GM21576 (cell line): Measurements from ENCODE around the gene FOXI2.

Experiments
- ATAC-seq: cut with Tn5 transposase; IDR thresholded peaks from one replicate; pipeline ENCODE4 v1.9.1; 2021; ENCODE audit warnings: mild to moderate bottlenecking, moderate library complexity; ENCODE audit not compliant: unreplicated experiment

The FOXI2 gene

DNA sequence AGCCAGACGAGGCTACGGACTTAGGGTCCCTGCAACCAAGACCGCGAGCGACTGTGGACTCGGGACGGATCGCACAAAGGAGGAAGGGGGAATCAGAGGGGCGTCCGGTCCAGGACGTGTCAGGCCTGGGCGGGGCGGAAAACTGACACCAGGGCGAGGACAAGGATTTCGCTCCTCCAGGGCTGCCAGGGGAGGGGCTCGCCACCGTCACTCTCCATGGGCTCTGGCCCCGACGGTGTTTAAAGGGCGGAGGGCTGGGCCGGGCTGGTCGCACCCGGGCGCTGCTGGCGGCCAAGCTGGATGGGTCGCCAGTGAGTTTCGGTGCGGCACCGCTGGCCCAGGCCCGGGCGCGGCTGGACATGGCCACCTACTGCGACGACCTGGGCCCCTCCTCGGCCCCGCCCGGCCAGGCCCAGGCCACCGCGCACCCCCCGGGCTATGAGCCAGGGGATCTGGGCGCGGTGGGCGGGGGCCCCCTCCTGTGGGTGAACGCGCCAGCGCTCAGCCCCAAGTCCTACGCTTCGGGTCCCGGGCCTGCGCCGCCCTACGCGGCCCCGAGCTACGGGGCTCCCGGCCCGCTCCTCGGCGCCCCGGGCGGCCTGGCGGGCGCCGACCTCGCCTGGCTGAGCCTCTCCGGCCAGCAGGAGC, at the start of gene FOXI2:
Gene FOXI2, plus strand, starts transcription at position 271 of the 648 bp plus-strand sequence. Its CDS starts 89 bp downstream, at position 360.
- no peak for ATAC-seq

- ATAC-seq, result no peak
These were observed 49.4 kb upstream of the FOXI2 start for GRCh38 chr10:127687548-127687947.

DNA sequence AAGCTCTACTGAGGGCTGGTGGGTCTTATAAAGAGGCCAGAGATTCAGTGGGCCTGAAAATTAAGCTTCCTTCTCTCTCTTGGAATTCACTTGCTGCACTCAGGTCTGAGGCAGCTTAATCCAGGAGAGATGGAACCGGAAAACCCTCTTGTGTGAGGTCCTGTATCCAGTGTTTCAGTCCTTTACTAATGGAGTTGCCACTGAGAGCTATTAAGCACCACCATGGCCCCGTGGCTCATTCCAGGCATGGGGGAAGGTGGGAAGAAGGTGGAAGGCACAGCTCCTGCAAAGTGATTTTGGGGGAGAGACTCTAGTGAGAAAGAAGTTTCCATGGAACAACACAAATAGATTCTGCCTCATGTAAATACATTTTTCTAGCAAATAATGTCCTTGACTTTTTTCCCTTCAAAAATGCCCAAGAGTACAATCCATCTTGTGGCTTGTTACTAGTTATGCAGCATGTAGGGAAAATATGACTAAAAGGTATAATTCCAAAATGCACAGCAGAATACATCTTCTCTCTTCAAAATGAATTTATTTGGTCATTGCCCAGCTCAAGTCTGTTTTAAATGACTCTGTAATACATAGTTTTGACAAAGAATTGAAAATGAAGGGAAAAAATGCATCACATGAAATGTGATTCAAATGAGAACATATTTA, 46.7 kb upstream of the FOXI2 start:
- no peak for ATAC-seq

- peak; percentile 77 for ATAC-seq
These were observed 42.3 kb upstream of the FOXI2 start for GRCh38 chr10:127694580-127695193.

DNA sequence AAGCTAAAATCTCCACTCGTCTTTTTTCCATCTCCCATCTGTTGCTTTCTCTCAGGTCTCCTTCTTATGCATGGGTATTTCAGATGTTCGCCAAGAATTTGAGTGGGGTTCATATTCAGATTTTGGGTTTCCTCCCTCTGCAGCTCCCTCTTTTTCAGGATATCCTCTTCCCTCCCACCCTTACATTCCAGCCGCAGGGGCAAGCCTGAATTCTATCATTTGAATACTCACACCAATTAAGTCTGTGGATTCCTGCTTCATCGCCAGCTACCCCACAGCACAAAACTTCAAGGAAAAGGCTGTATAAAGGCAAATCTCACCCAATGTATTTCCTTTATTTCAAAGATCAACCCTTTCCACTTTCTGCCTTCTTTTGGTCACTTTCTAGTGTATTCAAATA, 41.6 kb upstream of the FOXI2 start:
- no peak for ATAC-seq

- no peak for ATAC-seq
These were observed 38.1 kb upstream of the FOXI2 start for GRCh38 chr10:127698886-127699285.

DNA sequence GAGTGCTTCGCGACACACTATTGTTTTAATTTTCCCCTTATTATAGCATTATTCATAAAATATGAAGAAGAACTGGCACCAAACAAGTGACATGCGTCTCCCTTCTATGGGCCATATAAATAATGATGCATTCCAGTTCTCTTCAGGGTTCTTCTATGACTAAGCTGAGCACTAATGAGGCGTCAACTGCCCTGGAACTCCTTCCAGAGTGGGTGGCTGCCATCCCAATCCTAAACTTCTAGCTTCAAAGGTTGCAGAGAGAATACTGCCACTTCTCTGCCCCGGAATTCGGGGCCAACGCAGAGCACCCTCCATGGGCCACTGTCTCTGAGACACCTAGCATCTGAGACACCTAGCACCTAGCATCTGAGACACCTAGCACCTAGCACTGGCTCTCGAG, 37.7 kb upstream of the FOXI2 start:
- ATAC-seq, result no peak

DNA sequence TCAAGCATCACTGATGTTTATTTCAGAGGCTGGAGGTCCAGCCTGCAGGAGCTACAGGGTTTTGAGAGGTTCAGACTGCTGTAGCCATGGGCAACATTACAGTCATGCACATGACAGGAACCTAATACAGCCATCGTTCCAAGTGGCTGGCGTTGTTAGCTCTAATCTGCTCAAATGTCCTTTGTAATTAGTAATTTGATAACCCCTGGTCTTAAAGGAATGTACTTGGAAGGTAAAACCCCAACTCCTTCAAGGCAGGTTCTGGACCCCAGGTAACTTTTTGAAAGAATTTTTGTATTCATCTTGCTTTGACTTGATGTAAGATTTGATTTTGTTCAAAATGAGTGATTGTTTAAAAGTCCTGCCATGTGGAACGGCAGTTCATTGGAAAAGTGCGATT, 34.7 kb upstream of the FOXI2 start:
- no peak for ATAC-seq

- ATAC-seq, result no peak
These were observed 21.7 kb upstream of the FOXI2 start for GRCh38 chr10:127715249-127715648.

- ATAC-seq, result no peak
These were observed 21.1 kb upstream of the FOXI2 start for GRCh38 chr10:127715782-127716378.

GRCh38 chr10:127720142-127720541, 16.8 kb upstream of the FOXI2 start:
- no peak for ATAC-seq

GRCh38 chr10:127720903-127721302, 16.1 kb upstream of the FOXI2 start:
- no peak for ATAC-seq

DNA sequence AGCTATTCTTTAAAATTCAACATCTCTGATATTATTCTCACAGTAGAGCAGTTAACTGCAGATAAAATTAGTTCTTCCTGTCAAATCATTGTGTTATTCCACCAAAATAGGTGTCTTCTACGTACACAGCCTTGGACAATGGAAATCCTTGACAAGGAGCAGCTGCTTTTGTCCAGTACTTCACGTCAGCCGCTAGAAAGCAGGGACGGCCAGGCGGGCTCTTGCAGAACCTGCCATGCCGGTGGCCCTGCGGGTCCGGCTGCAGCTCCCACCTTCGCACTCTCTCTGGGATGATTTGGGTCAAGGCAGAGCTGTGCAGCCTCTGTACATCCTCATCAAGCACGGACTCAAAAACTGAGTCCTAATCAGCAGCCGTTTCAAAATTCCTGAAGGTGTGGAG, 2.2 kb upstream of the FOXI2 start:
- ATAC-seq, result no peak

DNA sequence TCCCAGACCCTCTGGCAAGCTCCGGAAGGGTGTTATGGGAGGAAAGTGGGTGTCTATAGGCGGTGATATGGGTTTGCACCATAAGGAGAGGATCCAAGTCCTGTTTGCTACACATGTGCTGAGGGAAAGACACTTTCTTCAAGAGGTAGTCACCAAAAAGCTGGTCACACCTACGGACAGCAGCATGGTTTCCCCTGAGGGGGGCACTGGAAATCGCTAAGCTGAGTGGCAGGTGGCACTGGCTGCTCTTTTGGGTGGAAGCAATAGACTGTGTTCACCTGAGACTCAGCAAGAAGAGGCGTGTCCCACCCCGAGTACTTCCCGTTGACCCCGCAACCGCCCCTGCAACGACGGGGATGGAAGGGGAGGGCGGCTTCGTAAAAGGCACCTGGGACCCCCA, 1.8 kb upstream of the FOXI2 start:
- ATAC-seq, result no peak

DNA sequence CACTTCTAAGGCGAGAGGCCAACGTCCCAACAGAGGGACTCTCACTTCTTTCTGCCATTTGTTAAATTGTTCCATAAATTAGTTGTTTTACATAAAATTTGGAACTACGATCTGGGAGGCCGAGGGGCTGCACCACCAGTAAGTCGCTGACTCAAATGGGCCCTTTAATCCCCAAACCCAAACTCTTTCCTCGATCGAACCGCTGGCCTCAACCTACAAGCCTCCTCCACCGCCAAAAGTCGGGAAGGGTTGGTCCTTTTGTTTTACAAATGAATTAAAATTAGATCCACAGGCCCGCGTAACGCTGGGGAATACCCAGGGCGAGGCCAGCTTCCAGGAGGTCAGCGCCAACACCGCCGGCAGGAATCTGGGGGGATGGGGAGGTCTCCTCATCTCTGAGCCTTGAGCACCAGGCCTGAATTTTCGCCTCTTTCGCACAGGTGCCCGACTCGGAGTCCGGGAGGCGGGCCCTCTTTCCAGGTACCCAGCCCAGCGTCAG, 1.2 kb upstream of the FOXI2 start:
- ATAC-seq, result no peak

- ATAC-seq, result no peak
These were observed 617 bp upstream of the FOXI2 start for GRCh38 chr10:127736222-127736914.

- ATAC-seq, result no peak
These were observed 852 bp downstream of the FOXI2 start for GRCh38 chr10:127737563-127738511.

- ATAC-seq, result no peak
These were observed 1.8 kb downstream of the FOXI2 start for GRCh38 chr10:127738512-127739424.

DNA sequence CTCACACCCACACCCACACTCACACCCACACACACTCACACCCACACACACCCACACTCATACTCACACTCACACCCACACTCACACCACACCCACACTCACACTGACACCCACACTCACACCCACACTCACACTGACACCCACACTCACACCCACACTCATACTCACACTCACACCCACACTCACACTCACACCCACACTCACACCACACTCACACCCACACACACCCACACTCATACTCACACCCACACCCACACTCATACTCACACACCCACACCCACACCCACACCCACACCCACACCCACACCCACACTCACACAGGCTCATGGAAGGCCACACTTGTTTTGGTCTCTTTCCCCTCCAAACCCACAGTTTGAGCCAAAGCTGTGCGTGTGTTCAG, 2.9 kb downstream of the FOXI2 start:
- no peak for ATAC-seq
